ENCODE results near the gene GXYLT2.
A peak's percentile ranks its signal among the peaks of the same experiment; 100 is the strongest.

The GXYLT2 gene

GRCh38 chr3:72887705-72888545 lies at the start of gene GXYLT2:
Gene GXYLT2 (plus strand): TSS chr3:72888046. CDS start chr3:72888234, 188 bp downstream.
- DNase-seq: peak; percentile 40

- DNase-seq: no peak
Measured at GRCh38 chr3:72839057-72839456, 48.8 kb upstream of the GXYLT2 start.

- DNase-seq: peak; percentile 13
Measured at GRCh38 chr3:72844436-72844993, 43.3 kb upstream of the GXYLT2 start.

GRCh38 chr3:72846166-72846565 lies 41.7 kb upstream of the GXYLT2 start:
- no peak for DNase-seq

- DNase-seq: no peak
Measured at GRCh38 chr3:72847282-72847681, 40.6 kb upstream of the GXYLT2 start.

GRCh38 chr3:72847751-72848702 lies 39.8 kb upstream of the GXYLT2 start, which contains the start of gene SHQ1:
Gene SHQ1 (minus strand): TSS chr3:72848445. CDS start chr3:72848340, 105 bp downstream.
- DNase-seq: peak; percentile 98

GRCh38 chr3:72848703-72849081 lies 39.2 kb upstream of the GXYLT2 start:
- peak; percentile 24 for DNase-seq

- DNase-seq: no peak
Measured at GRCh38 chr3:72855001-72855400, 32.8 kb upstream of the GXYLT2 start.

GRCh38 chr3:72860053-72860452 lies 27.8 kb upstream of the GXYLT2 start:
- DNase-seq: no peak

- DNase-seq: no peak
Measured at GRCh38 chr3:72860846-72861245, 27.0 kb upstream of the GXYLT2 start.

- no peak for DNase-seq
Measured at GRCh38 chr3:72862314-72863090, 25.3 kb upstream of the GXYLT2 start.

- no peak for DNase-seq
Measured at GRCh38 chr3:72872183-72872582, 15.7 kb upstream of the GXYLT2 start.

- DNase-seq: no peak
Measured at GRCh38 chr3:72887343-72887704, 522 bp upstream of the GXYLT2 start.

- no peak for DNase-seq
Measured at GRCh38 chr3:72888546-72889309, 882 bp downstream of the GXYLT2 start.

GRCh38 chr3:72889310-72890165 lies 1.7 kb downstream of the GXYLT2 start:
- DNase-seq: no peak

GRCh38 chr3:72890166-72890925 lies 2.5 kb downstream of the GXYLT2 start:
- DNase-seq: no peak

- no peak for DNase-seq
Measured at GRCh38 chr3:72891053-72891855, 3.4 kb downstream of the GXYLT2 start.

GRCh38 chr3:72892081-72892775 lies 4.4 kb downstream of the GXYLT2 start:
- DNase-seq: peak; percentile 89

Measured in inflammatory macrophage treated with lipopolysaccharide for 4 hours (primary cell).